Measurements from ENCODE around the gene KRTAP5-11.
"Not testable (repeated sequence)": the region's sequence is repeated elsewhere in the genome, so short reads cannot be mapped to it uniquely, and the experiment has no call there.

Gene KRTAP5-11

GRCh38 chr11:71582309-71582895 lies at the start of gene KRTAP5-11:
KRTAP5-11 (minus strand) TSS chr11:71582875; CDS start chr11:71582837, 38 bp downstream.
- Histone ChIP-seq H3K27ac (ENCODE audit: low read depth in 2 of 2, low read length in 2 of 2) (no peak within 1 kb of the TSS), H3K27me3 (ENCODE audit: control insufficient read depth in 2 of 2, insufficient read depth in 2 of 2, low read length in 2 of 2) (peaks cover 0 to 2% of the 10 kb centered on the region in 2 donors), H3K9me3 (ENCODE audit: control insufficient read depth in 2 of 2, low read length in 2 of 2) (no peaks in the 10 kb centered on the region), H3K4me1 (ENCODE audit: control insufficient read depth in 2 of 2, insufficient read depth in 2 of 2, low read length in 2 of 2) (peaks cover 0 to 2% of the 10 kb centered on the region in 2 donors), H3K9ac (ENCODE audit: low read depth in 1 of 2, low read length in 2 of 2) (no peak within 1 kb of the TSS), H3K36me3 (ENCODE audit: control insufficient read depth in 2 of 2, insufficient read depth in 2 of 2, low read length in 2 of 2) (no peaks in the 10 kb centered on the region), H3K4me3 (ENCODE audit: low read length in 2 of 2) (no peak within 1 kb of the TSS)

- not testable (repeated sequence) for H3K9ac ChIP-seq (ENCODE audit: low read depth in 1 of 2, low read length in 2 of 2); H3K4me3 ChIP-seq (ENCODE audit: low read length in 2 of 2); H3K4me1 ChIP-seq (ENCODE audit: control insufficient read depth in 2 of 2, insufficient read depth in 2 of 2, low read length in 2 of 2); H3K36me3 ChIP-seq (ENCODE audit: control insufficient read depth in 2 of 2, insufficient read depth in 2 of 2, low read length in 2 of 2); H3K27ac ChIP-seq (ENCODE audit: low read depth in 2 of 2, low read length in 2 of 2); H3K9me3 ChIP-seq (ENCODE audit: control insufficient read depth in 2 of 2, low read length in 2 of 2); H3K27me3 ChIP-seq (ENCODE audit: control insufficient read depth in 2 of 2, insufficient read depth in 2 of 2, low read length in 2 of 2)
Observed at GRCh38 chr11:71631551-71631950, 48.9 kb upstream of the KRTAP5-11 start.

- not testable (repeated sequence) for H3K9ac ChIP-seq (ENCODE audit: low read depth in 1 of 2, low read length in 2 of 2); H3K27me3 ChIP-seq (ENCODE audit: control insufficient read depth in 2 of 2, insufficient read depth in 2 of 2, low read length in 2 of 2); H3K36me3 ChIP-seq (ENCODE audit: control insufficient read depth in 2 of 2, insufficient read depth in 2 of 2, low read length in 2 of 2); H3K4me3 ChIP-seq (ENCODE audit: low read length in 2 of 2); H3K9me3 ChIP-seq (ENCODE audit: control insufficient read depth in 2 of 2, low read length in 2 of 2); H3K4me1 ChIP-seq (ENCODE audit: control insufficient read depth in 2 of 2, insufficient read depth in 2 of 2, low read length in 2 of 2); H3K27ac ChIP-seq (ENCODE audit: low read depth in 2 of 2, low read length in 2 of 2)
Observed at GRCh38 chr11:71630071-71630470, 47.4 kb upstream of the KRTAP5-11 start.

GRCh38 chr11:71628943-71629342 lies 46.3 kb upstream of the KRTAP5-11 start:
- not testable (repeated sequence) for H3K27ac ChIP-seq (ENCODE audit: low read depth in 2 of 2, low read length in 2 of 2); H3K9me3 ChIP-seq (ENCODE audit: control insufficient read depth in 2 of 2, low read length in 2 of 2); H3K4me1 ChIP-seq (ENCODE audit: control insufficient read depth in 2 of 2, insufficient read depth in 2 of 2, low read length in 2 of 2); H3K4me3 ChIP-seq (ENCODE audit: low read length in 2 of 2); H3K27me3 ChIP-seq (ENCODE audit: control insufficient read depth in 2 of 2, insufficient read depth in 2 of 2, low read length in 2 of 2); H3K36me3 ChIP-seq (ENCODE audit: control insufficient read depth in 2 of 2, insufficient read depth in 2 of 2, low read length in 2 of 2); H3K9ac ChIP-seq (ENCODE audit: low read depth in 1 of 2, low read length in 2 of 2)

GRCh38 chr11:71623226-71623625 lies 40.6 kb upstream of the KRTAP5-11 start:
- H3K9ac ChIP-seq (ENCODE audit: low read depth in 1 of 2, low read length in 2 of 2); H3K4me1 ChIP-seq (ENCODE audit: control insufficient read depth in 2 of 2, insufficient read depth in 2 of 2, low read length in 2 of 2): not testable (repeated sequence)

GRCh38 chr11:71622561-71622960 lies 39.9 kb upstream of the KRTAP5-11 start:
- not testable (repeated sequence) for H3K9ac ChIP-seq (ENCODE audit: low read depth in 1 of 2, low read length in 2 of 2); H3K9me3 ChIP-seq (ENCODE audit: control insufficient read depth in 2 of 2, low read length in 2 of 2); H3K4me1 ChIP-seq (ENCODE audit: control insufficient read depth in 2 of 2, insufficient read depth in 2 of 2, low read length in 2 of 2)

More at GRCh38 chr11:71623226-71623625, 40.6 kb upstream of the KRTAP5-11 start:
- not testable (repeated sequence) for H3K9me3 ChIP-seq (ENCODE audit: control insufficient read depth in 2 of 2, low read length in 2 of 2); H3K36me3 ChIP-seq (ENCODE audit: control insufficient read depth in 2 of 2, insufficient read depth in 2 of 2, low read length in 2 of 2); H3K27me3 ChIP-seq (ENCODE audit: control insufficient read depth in 2 of 2, insufficient read depth in 2 of 2, low read length in 2 of 2); H3K27ac ChIP-seq (ENCODE audit: low read depth in 2 of 2, low read length in 2 of 2); H3K4me3 ChIP-seq (ENCODE audit: low read length in 2 of 2)

GRCh38 chr11:71615003-71615402 lies 32.3 kb upstream of the KRTAP5-11 start:
- not testable (repeated sequence) for H3K9me3 ChIP-seq (ENCODE audit: control insufficient read depth in 2 of 2, low read length in 2 of 2); H3K27me3 ChIP-seq (ENCODE audit: control insufficient read depth in 2 of 2, insufficient read depth in 2 of 2, low read length in 2 of 2); H3K9ac ChIP-seq (ENCODE audit: low read depth in 1 of 2, low read length in 2 of 2); H3K4me1 ChIP-seq (ENCODE audit: control insufficient read depth in 2 of 2, insufficient read depth in 2 of 2, low read length in 2 of 2); H3K36me3 ChIP-seq (ENCODE audit: control insufficient read depth in 2 of 2, insufficient read depth in 2 of 2, low read length in 2 of 2); H3K27ac ChIP-seq (ENCODE audit: low read depth in 2 of 2, low read length in 2 of 2); H3K4me3 ChIP-seq (ENCODE audit: low read length in 2 of 2)

More at GRCh38 chr11:71622561-71622960, 39.9 kb upstream of the KRTAP5-11 start:
- H3K4me3 ChIP-seq (ENCODE audit: low read length in 2 of 2); H3K27ac ChIP-seq (ENCODE audit: low read depth in 2 of 2, low read length in 2 of 2); H3K36me3 ChIP-seq (ENCODE audit: control insufficient read depth in 2 of 2, insufficient read depth in 2 of 2, low read length in 2 of 2); H3K27me3 ChIP-seq (ENCODE audit: control insufficient read depth in 2 of 2, insufficient read depth in 2 of 2, low read length in 2 of 2): not testable (repeated sequence)

GRCh38 chr11:71614366-71614917 lies 31.8 kb upstream of the KRTAP5-11 start:
- not testable (repeated sequence) for H3K27ac ChIP-seq (ENCODE audit: low read depth in 2 of 2, low read length in 2 of 2); H3K9me3 ChIP-seq (ENCODE audit: control insufficient read depth in 2 of 2, low read length in 2 of 2); H3K9ac ChIP-seq (ENCODE audit: low read depth in 1 of 2, low read length in 2 of 2); H3K4me1 ChIP-seq (ENCODE audit: control insufficient read depth in 2 of 2, insufficient read depth in 2 of 2, low read length in 2 of 2); H3K4me3 ChIP-seq (ENCODE audit: low read length in 2 of 2); H3K36me3 ChIP-seq (ENCODE audit: control insufficient read depth in 2 of 2, insufficient read depth in 2 of 2, low read length in 2 of 2); H3K27me3 ChIP-seq (ENCODE audit: control insufficient read depth in 2 of 2, insufficient read depth in 2 of 2, low read length in 2 of 2)

- H3K4me3 ChIP-seq (ENCODE audit: low read length in 2 of 2); H3K36me3 ChIP-seq (ENCODE audit: control insufficient read depth in 2 of 2, insufficient read depth in 2 of 2, low read length in 2 of 2); H3K27me3 ChIP-seq (ENCODE audit: control insufficient read depth in 2 of 2, insufficient read depth in 2 of 2, low read length in 2 of 2); H3K4me1 ChIP-seq (ENCODE audit: control insufficient read depth in 2 of 2, insufficient read depth in 2 of 2, low read length in 2 of 2); H3K27ac ChIP-seq (ENCODE audit: low read depth in 2 of 2, low read length in 2 of 2); H3K9me3 ChIP-seq (ENCODE audit: control insufficient read depth in 2 of 2, low read length in 2 of 2); H3K9ac ChIP-seq (ENCODE audit: low read depth in 1 of 2, low read length in 2 of 2): not testable (repeated sequence)
Observed at GRCh38 chr11:71613931-71614330, 31.3 kb upstream of the KRTAP5-11 start.

GRCh38 chr11:71611218-71611910 lies 28.7 kb upstream of the KRTAP5-11 start:
- H3K9ac ChIP-seq (ENCODE audit: low read depth in 1 of 2, low read length in 2 of 2); H3K27me3 ChIP-seq (ENCODE audit: control insufficient read depth in 2 of 2, insufficient read depth in 2 of 2, low read length in 2 of 2); H3K9me3 ChIP-seq (ENCODE audit: control insufficient read depth in 2 of 2, low read length in 2 of 2); H3K27ac ChIP-seq (ENCODE audit: low read depth in 2 of 2, low read length in 2 of 2); H3K4me3 ChIP-seq (ENCODE audit: low read length in 2 of 2); H3K36me3 ChIP-seq (ENCODE audit: control insufficient read depth in 2 of 2, insufficient read depth in 2 of 2, low read length in 2 of 2); H3K4me1 ChIP-seq (ENCODE audit: control insufficient read depth in 2 of 2, insufficient read depth in 2 of 2, low read length in 2 of 2): not testable (repeated sequence)
